Endothelial cell of umbilical vein (primary cell): ENCODE results near the gene THUMPD3. TPM values are rescaled to one million over a fixed set of nuclear protein-coding genes. Genes with fewer than 3 reads are reported as not detected.

ENCODE experiments used
- BruUV-seq: library from RNA; stranded (reverse); fragments of 400-500 nt; replicated peaks from 2 replicates; lab custom pipeline; 2021; lab: Mats Ljungman, UMichigan
- CTCF ChIA-PET: fragments of 300-600, 350-600 bp; sonication (Branson Sonifier 250); formaldehyde crosslinking; loops from one replicate; lab custom pipeline; 2021; ENCODE audit warnings: antibody characterized with exemption, inconsistent platforms; lab: Charles Lee
- POLR2A ChIA-PET: fragments of 300-600, 350-600 bp; sonication (Branson Sonifier 250); formaldehyde crosslinking; loops from one replicate; lab custom pipeline; 2021; ENCODE audit warnings: antibody characterized with exemption, inconsistent platforms; lab: Charles Lee
- DNase-seq: peaks from one replicate; pipeline ENCODE4 v3.0.0-alpha.2; 2011; ENCODE audit warnings: low read depth, low spot score
- FAIRE-seq: peaks from 2 replicates; lab custom pipeline; 2011; peaks lifted over from hg19 to GRCh38; lab: Jason Lieb, UNC
- H2AFZ ChIP-seq: 2 replicates; pipeline ENCODE4 v1.6.0; 2012; ENCODE audit warnings: low read depth, low read length, control low read depth, inconsistent platforms
- H3K27ac ChIP-seq: 2 replicates; pipeline ENCODE4 v1.5.1; 2011; ENCODE audit warnings: low read depth, mild to moderate bottlenecking, control low read depth, low read length, moderate library complexity; ENCODE audit not compliant: insufficient read depth
- H3K27me3 ChIP-seq, 2 experiments: 2 replicates each; pipeline versions ENCODE4 v1.6.0 to v1.6.1; 2011; ENCODE audit warnings: low read length in 2 of 2, mixed read lengths in 1 of 2; ENCODE audit not compliant: control insufficient read depth in 2 of 2, insufficient read depth in 2 of 2
- H3K36me3 ChIP-seq, 2 experiments: 2 replicates in 1 of 2; 3 replicates in 1 of 2; pipeline ENCODE4 v1.5.1; 2011; ENCODE audit warnings: low read length in 2 of 2, mild to moderate bottlenecking in 1 of 2, moderate library complexity in 1 of 2; ENCODE audit not compliant: control insufficient read depth in 2 of 2, insufficient read depth in 2 of 2; ENCODE audit errors: extremely low read depth in 1 of 2
- H3K4me1 ChIP-seq: 3 replicates; pipeline ENCODE4 v1.5.1; 2011; ENCODE audit warnings: mild to moderate bottlenecking, low read length; ENCODE audit not compliant: control insufficient read depth, insufficient read depth; ENCODE audit errors: extremely low read depth
- H3K4me2 ChIP-seq: 2 replicates; pipeline ENCODE4 v1.6.1; 2011; ENCODE audit warnings: low read length, control low read depth, mixed read lengths; ENCODE audit not compliant: insufficient read depth
- H3K4me3 ChIP-seq, 3 experiments: fragments of 200-600 bp in 1 of 3; sonication (generic), shearing (Covaris generic) in 1 of 3; replicated peaks in 1 of 3; 2 replicates each; pipeline ENCODE4 v1.5.1; 2011 to 2016; ENCODE audit warnings: control low read depth in 3 of 3, low read length in 3 of 3, mild to moderate bottlenecking in 2 of 3, inconsistent platforms in 1 of 3, low read depth in 1 of 3, moderate library complexity in 1 of 3; ENCODE audit not compliant: insufficient read depth in 1 of 3
- H3K79me2 ChIP-seq: 2 replicates; pipeline ENCODE4 v1.6.0; 2012; ENCODE audit warnings: low read length, inconsistent platforms; ENCODE audit not compliant: control insufficient read depth, insufficient read depth
- H3K9ac ChIP-seq: replicated peaks from 2 replicates; pipeline ENCODE3; 2011; ENCODE audit warnings: low read length, control low read depth; ENCODE audit not compliant: insufficient read depth; ENCODE audit errors: extremely low read depth
- H3K9me1 ChIP-seq: replicated peaks from 3 replicates; pipeline ENCODE4 v1.6.0; 2011; ENCODE audit warnings: mild to moderate bottlenecking, low read length; ENCODE audit not compliant: control insufficient read depth, insufficient read depth; ENCODE audit errors: extremely low read depth
- H3K9me3 ChIP-seq: replicated peaks from 2 replicates; pipeline ENCODE4 v1.5.1; 2012; ENCODE audit warnings: low read length, inconsistent platforms; ENCODE audit not compliant: control insufficient read depth, insufficient read depth
- H4K20me1 ChIP-seq: replicated peaks from 2 replicates; pipeline ENCODE3; 2011; ENCODE audit warnings: mild to moderate bottlenecking, low read length; ENCODE audit not compliant: control insufficient read depth, insufficient read depth; ENCODE audit errors: extremely low read depth
- FOS ChIP-seq: IDR thresholded peaks from 2 replicates; pipeline ENCODE4 v1.6.1; 2011; ENCODE audit warnings: mild to moderate bottlenecking, low read length, moderate library complexity, borderline replicate concordance; ENCODE audit not compliant: insufficient read depth
- GATA2 ChIP-seq: IDR thresholded peaks from 2 replicates; pipeline ENCODE4 v1.7.0; 2011; ENCODE audit warnings: low read depth, mild to moderate bottlenecking, moderate library complexity, mixed read lengths, low read length; ENCODE audit not compliant: insufficient read length, insufficient read depth
- MYC ChIP-seq: IDR thresholded peaks from one replicate; pipeline ENCODE4 v1.6.1; 2011; ENCODE audit warnings: mild to moderate bottlenecking, low read depth, low read length
- POLR2A ChIP-seq: IDR thresholded peaks from 2 replicates; pipeline ENCODE4 v1.6.1; 2012; ENCODE audit warnings: low read depth, mild to moderate bottlenecking, control low read depth, low read length
- dilution Hi-C: fragments of 300-500 bp; cut with MboI; formaldehyde crosslinking; loops from one replicate; pipeline ENCODE4 v1.15.0; 2019; ENCODE audit warnings: low sequenced_read_pairs; ENCODE audit not compliant: extremely low pct_ligation_motif_present
- intact Hi-C: fragments of 100-400 bp; cut with micrococcal nuclease; formaldehyde crosslinking; loops from one replicate; pipeline ENCODE4 v1.10.0; 2022
- polyA plus RNA-seq, 4 experiments: library from polyadenylated mRNA; depleted of rRNA in 3 of 4; stranded (reverse) in 3 of 4; unstranded in 1 of 4; fragments of >200 nt; gene quantifications; 2 replicates each; pipeline versions ENCODE4 v1.2.1 to v1.2.3, GENCODE V29; 2011 to 2012; ENCODE audit warnings: missing spikeins in 1 of 4
- total RNA-seq: library from RNA; stranded (reverse); gene quantifications from 2 replicates; pipeline ENCODE4 v1.2.3, GENCODE V29; 2021

THUMPD3 gene
- total and polyA plus RNA-seq, 2 donors (not counting 3 experiments of a cell fraction or from before 2014, with no cell fraction given), result 10.0 to 26.5 TPM

DNA sequence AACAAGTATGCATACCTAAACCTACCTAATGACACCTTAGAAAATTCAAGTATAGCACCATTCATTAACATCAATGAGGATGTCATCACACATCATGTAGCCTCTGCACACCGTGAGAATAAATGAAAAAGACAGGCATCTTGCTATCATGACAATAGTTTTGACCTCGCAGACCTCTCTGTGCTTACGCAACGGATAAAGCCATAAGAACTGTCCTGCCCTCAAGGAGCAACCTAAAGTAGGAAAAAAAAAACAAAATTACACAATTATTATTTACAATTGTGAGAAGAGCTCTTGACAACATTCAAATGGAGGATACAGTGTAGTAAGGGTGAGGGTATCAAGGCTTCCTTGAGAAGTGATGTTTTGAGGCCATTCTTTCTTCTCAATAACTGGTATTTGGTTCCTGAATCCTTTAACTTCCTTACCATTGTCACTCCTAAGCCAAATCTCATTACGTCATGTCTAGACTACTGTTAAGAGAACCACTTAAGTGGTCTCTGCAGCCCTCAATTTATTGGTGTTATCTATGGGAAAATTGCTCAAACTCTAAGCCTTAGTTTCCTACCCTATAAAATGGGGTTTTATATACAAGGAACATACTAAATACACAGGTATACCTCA is 27.5 kb downstream of the THUMPD3 start:
- no peak for TF ChIP-seq MYC
- TF ChIP-seq POLR2A, result peak; percentile 38
- Histone ChIP-seq H4K20me1 (peaks cover 7% of the 10 kb centered on the region), H2AFZ (no peak overlapping the region), H3K27me3 (no peaks in the 10 kb centered on the region), H3K9me1 (no peaks in the 10 kb centered on the region), H3K27ac (no peak overlapping the region), H3K4me2 (no peak overlapping the region), H3K4me3 (no peak overlapping the region), H3K36me3 (peaks cover 32 to 39% of the 10 kb centered on the region in 2 experiments), H3K4me1 (peaks cover 32% of the 10 kb centered on the region), H3K9me3 (no peaks in the 10 kb centered on the region), H3K9ac (no peak overlapping the region), H3K79me2 (peaks cover 57% of the 10 kb centered on the region)
- dilution Hi-C loops, result no loop called here
- ChIA-PET CTCF (no interaction called here), POLR2A (no interaction called here)
- no peak for DNase-seq
- FAIRE-seq, result no peak
- intact Hi-C loops, result no loop called here
- BruUV-seq, result no TSS peak

DNA sequence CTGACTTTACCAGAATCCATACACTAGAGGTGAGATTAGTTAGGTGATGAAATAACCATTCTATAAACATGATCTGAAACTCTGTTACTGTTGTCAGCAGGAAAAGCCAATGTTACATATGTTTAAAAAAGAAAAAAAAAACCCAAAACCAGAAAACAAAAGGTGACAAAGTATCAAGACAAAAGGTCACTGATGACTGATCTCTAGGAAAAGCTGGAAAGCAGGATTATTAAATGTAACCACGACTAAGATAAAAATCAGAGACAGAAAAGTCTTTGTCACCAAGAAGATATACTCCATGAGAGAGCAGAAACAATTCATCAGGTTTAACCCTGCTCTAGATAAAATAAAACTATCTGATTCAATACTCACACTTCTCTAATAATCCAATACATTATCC is 29.2 kb downstream of the THUMPD3 start:
- POLR2A ChIA-PET, result no interaction called here
- intact Hi-C loops (no loop called here), dilution Hi-C loops (no loop called here)
- Histone ChIP-seq H4K20me1 (peaks cover 7% of the 10 kb centered on the region), H3K4me1 (peaks cover 36% of the 10 kb centered on the region), H3K9me3 (no peaks in the 10 kb centered on the region), H3K79me2 (peaks cover 65% of the 10 kb centered on the region), H3K9ac (no peak overlapping the region), H3K4me2 (peak overlapping the region; percentile 19), H3K4me3 (no peak overlapping the region), H3K27me3 (no peaks in the 10 kb centered on the region), H2AFZ (no peak overlapping the region), H3K9me1 (no peaks in the 10 kb centered on the region), H3K36me3 (peaks cover 27 to 34% of the 10 kb centered on the region in 2 experiments), H3K27ac (no peak overlapping the region)
- TF ChIP-seq FOS (no peak), GATA2 (no peak)
- CTCF ChIA-PET, result interaction anchor here (1.0 to 2.5 kb wide), 5 partner anchors 13 to 83 kb away, joined by 3 to 8 read pairs (median 5); no protein-coding TSS in a partner anchor
- FAIRE-seq (no peak), DNase-seq (no peak)
- BruUV-seq, result no TSS peak
